ENCODE results near the gene LURAP1L.

The LURAP1L gene

GRCh38 chr9:12737871-12738270 is 36.9 kb upstream of the LURAP1L start:
- no peak overlapping the region for H3K4me3 ChIP-seq (ENCODE audit: low read depth, low read length)
- no peaks in the 10 kb centered on the region for H3K36me3 ChIP-seq (ENCODE audit: control insufficient read depth in 2 of 2, insufficient read depth in 1 of 2, low read length in 2 of 2)
- H3K27ac ChIP-seq (ENCODE audit: extremely low read depth, low read depth, low read length), result no peak overlapping the region
- no peaks in the 10 kb centered on the region for H3K9me3 ChIP-seq (ENCODE audit: control insufficient read depth, insufficient read depth, low read depth, low read length)
- TF ChIP-seq, protein P1, sequence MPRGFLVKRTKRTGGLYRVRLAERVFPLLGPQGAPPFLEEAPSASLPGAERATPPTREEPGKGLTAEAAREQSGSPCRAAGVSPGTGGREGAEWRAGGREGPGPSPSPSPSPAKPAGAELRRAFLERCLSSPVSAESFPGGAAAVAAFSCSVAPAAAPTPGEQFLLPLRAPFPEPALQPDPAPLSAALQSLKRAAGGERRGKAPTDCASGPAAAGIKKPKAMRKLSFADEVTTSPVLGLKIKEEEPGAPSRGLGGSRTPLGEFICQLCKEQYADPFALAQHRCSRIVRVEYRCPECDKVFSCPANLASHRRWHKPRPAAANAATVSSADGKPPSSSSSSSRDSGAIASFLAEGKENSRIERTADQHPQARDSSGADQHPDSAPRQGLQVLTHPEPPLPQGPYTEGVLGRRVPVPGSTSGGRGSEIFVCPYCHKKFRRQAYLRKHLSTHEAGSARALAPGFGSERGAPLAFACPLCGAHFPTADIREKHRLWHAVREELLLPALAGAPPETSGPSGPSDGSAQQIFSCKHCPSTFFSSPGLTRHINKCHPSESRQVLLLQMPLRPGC (tag by site-specific recombination; IDR thresholded peaks at IDR 0.05), result no peak
- TF ChIP-seq HOXD13 (CRISPR knock-in tag; IDR thresholded peaks at IDR 0.05; ENCODE audit: borderline replicate concordance) (no peak), ZNF473 (tag by site-specific recombination; IDR thresholded peaks at IDR 0.05) (no peak)
- CTCF ChIA-PET, result interaction anchor here (0.7 to 3.0 kb wide), 4 partner anchors 14 to 417 kb away, joined by 3 to 16 read pairs (median 6); no protein-coding TSS in a partner anchor
- H3K4me1 ChIP-seq (ENCODE audit: control insufficient read depth, insufficient read depth, low read length), result 0 out of 2 replicates have a peak, but pooled peaks cover 2% of the 10 kb centered on the region
- POLR2A ChIA-PET, result interaction anchor here (0.7 kb wide), 1 partner anchor 31 kb away, joined by 3 read pairs; no protein-coding TSS in a partner anchor

GRCh38 chr9:12739014-12739652 is 35.7 kb upstream of the LURAP1L start:
- H3K36me3 ChIP-seq (ENCODE audit: control insufficient read depth in 2 of 2, insufficient read depth in 1 of 2, low read length in 2 of 2), result no peaks in the 10 kb centered on the region
- H3K27ac ChIP-seq (ENCODE audit: extremely low read depth, low read depth, low read length), result no peak overlapping the region
- no peak overlapping the region for H3K4me3 ChIP-seq (ENCODE audit: low read depth, low read length)
- peak; percentile 56; the same call in 1 of the 2 replicates for TF ChIP-seq ZNF366 (tag by site-specific recombination; conservative IDR thresholded peaks at IDR 0.05)
- TF ChIP-seq ZNF843 (tag by site-specific recombination; IDR thresholded peaks at IDR 0.05), result peak; percentile 26; the same call in 1 of the 2 replicates
- TF ChIP-seq ZEB2 (tag by site-specific recombination; IDR thresholded peaks at IDR 0.05), result 0 out of 2 replicates have a peak, but pooled peaks have one; percentile 21
- 0 out of 2 replicates have a peak, but pooled peaks have one; percentile 32 for TF ChIP-seq HOXD13 (CRISPR knock-in tag; IDR thresholded peaks at IDR 0.05; ENCODE audit: borderline replicate concordance)
- no peak for TF ChIP-seq ZNF174 (tag by site-specific recombination; IDR thresholded peaks at IDR 0.05)
- TF ChIP-seq PRDM6 (tag by site-specific recombination; IDR thresholded peaks at IDR 0.05), result peak; percentile 70
- TF ChIP-seq ZIC2 (tag by site-specific recombination; IDR thresholded peaks at IDR 0.05), result no peak
- TF ChIP-seq ZNF792 (tag by site-specific recombination; IDR thresholded peaks at IDR 0.05), result no peak
- peak; percentile 21; the same call in 1 of the 2 replicates for TF ChIP-seq WT1 (tag by site-specific recombination; IDR thresholded peaks at IDR 0.05)
- TF ChIP-seq, protein P2, sequence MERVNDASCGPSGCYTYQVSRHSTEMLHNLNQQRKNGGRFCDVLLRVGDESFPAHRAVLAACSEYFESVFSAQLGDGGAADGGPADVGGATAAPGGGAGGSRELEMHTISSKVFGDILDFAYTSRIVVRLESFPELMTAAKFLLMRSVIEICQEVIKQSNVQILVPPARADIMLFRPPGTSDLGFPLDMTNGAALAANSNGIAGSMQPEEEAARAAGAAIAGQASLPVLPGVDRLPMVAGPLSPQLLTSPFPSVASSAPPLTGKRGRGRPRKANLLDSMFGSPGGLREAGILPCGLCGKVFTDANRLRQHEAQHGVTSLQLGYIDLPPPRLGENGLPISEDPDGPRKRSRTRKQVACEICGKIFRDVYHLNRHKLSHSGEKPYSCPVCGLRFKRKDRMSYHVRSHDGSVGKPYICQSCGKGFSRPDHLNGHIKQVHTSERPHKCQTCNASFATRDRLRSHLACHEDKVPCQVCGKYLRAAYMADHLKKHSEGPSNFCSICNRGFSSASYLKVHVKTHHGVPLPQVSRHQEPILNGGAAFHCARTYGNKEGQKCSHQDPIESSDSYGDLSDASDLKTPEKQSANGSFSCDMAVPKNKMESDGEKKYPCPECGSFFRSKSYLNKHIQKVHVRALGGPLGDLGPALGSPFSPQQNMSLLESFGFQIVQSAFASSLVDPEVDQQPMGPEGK (tag by site-specific recombination; IDR thresholded peaks at IDR 0.05), result no peak
- 0 out of 2 replicates have a peak, but pooled peaks have one; percentile 15 for TF ChIP-seq ZXDB (tag by site-specific recombination; IDR thresholded peaks at IDR 0.05)
- ChIA-PET CTCF (interaction anchor here (0.6 to 3.0 kb wide), 7 partner anchors 15 to 146 kb away, joined by 3 to 16 read pairs (median 4); no protein-coding TSS in a partner anchor), POLR2A (interaction anchor here (0.7 to 1.2 kb wide), 2 partner anchors 36 to 37 kb away, joined by 3 to 6 read pairs; partner anchors contain the start of gene LURAP1L)
- H3K9me3 ChIP-seq (ENCODE audit: control insufficient read depth, insufficient read depth, low read depth, low read length), result no peaks in the 10 kb centered on the region
- 0 out of 2 replicates have a peak, but pooled peaks cover 2% of the 10 kb centered on the region for H3K4me1 ChIP-seq (ENCODE audit: control insufficient read depth, insufficient read depth, low read length)

- POLR2A ChIA-PET, result no interaction called here
- no peak for TF ChIP-seq MYNN (tag by site-specific recombination; IDR thresholded peaks at IDR 0.05; ENCODE audit: borderline replicate concordance)
- TF ChIP-seq ZNF266 (tag by site-specific recombination; IDR thresholded peaks at IDR 0.05; ENCODE audit: low read depth), result no peak
- no peak for TF ChIP-seq ZNF521 (tag by site-specific recombination; IDR thresholded peaks at IDR 0.05)
- no peak for TF ChIP-seq ZNF202 (tag by site-specific recombination; IDR thresholded peaks at IDR 0.05; ENCODE audit: borderline replicate concordance)
- TF ChIP-seq GLI2 (tag by site-specific recombination; IDR thresholded peaks at IDR 0.05; ENCODE audit: borderline replicate concordance, low read depth), result no peak
- no peak for TF ChIP-seq GFI1B (tag by site-specific recombination; IDR thresholded peaks at IDR 0.05)
- no peak for TF ChIP-seq ZNF121 (tag by site-specific recombination; IDR thresholded peaks at IDR 0.05)
- no peak for TF ChIP-seq ZNF416 (tag by site-specific recombination; IDR thresholded peaks at IDR 0.05)
- no peak for TF ChIP-seq ZNF830 (tag by site-specific recombination; IDR thresholded peaks at IDR 0.05; ENCODE audit: low read depth)
- no peak for TF ChIP-seq ZNF473 (tag by site-specific recombination; IDR thresholded peaks at IDR 0.05)
- TF ChIP-seq EGR2 (tag by site-specific recombination; IDR thresholded peaks at IDR 0.05; ENCODE audit: low read depth), result 0 out of 2 replicates have a peak, but pooled peaks have one; percentile 27
- no peak for TF ChIP-seq ZNF341 (tag by site-specific recombination; IDR thresholded peaks at IDR 0.05; ENCODE audit: low read depth)
- peak; percentile 59 for TF ChIP-seq ZFHX2 (tag by site-specific recombination; conservative IDR thresholded peaks at IDR 0.05)
- TF ChIP-seq IKZF3 (tag by site-specific recombination; IDR thresholded peaks at IDR 0.05), result no peak
Measured at GRCh38 chr9:12740845-12741244, 34.0 kb upstream of the LURAP1L start.

More at GRCh38 chr9:12740845-12741244, 34.0 kb upstream of the LURAP1L start:
- Histone ChIP-seq H3K36me3 (ENCODE audit: control insufficient read depth in 2 of 2, insufficient read depth in 1 of 2, low read length in 2 of 2) (no peaks in the 10 kb centered on the region), H3K9me3 (ENCODE audit: control insufficient read depth, insufficient read depth, low read depth, low read length) (no peaks in the 10 kb centered on the region), H3K27ac (ENCODE audit: extremely low read depth, low read depth, low read length) (no peak overlapping the region), H3K4me1 (ENCODE audit: control insufficient read depth, insufficient read depth, low read length) (0 out of 2 replicates have a peak, but pooled peaks cover 2% of the 10 kb centered on the region), H3K4me3 (ENCODE audit: low read depth, low read length) (no peak overlapping the region)
- CTCF ChIA-PET, result interaction anchor here (0.6 kb wide), 1 partner anchor 146 kb away, joined by 4 read pairs; no protein-coding TSS in a partner anchor
